Muscle of back (tissue), 11 donors: Measurements from ENCODE around the gene AKAP13. TPM values are rescaled to one million over a fixed set of nuclear protein-coding genes. Genes with fewer than 3 reads are reported as not detected.

Experiments used
- DNase-seq, 3 donors: peaks; one replicate each; pipeline versions ENCODE4 v3.0.0 to v3.0.0-alpha.2; 2013
- polyA plus RNA-seq, 10 donors: library from polyadenylated mRNA; unstranded; fragments of 120-200 nt; gene quantifications; one replicate each; pipeline ENCODE4 v1.2.1, GENCODE V29; 2013; ENCODE audit not compliant: insufficient read length in 10 of 10

The AKAP13 gene
- polyA plus RNA-seq, 10 donors = 58.9 to 89.6 (median 65.7) TPM

DNA sequence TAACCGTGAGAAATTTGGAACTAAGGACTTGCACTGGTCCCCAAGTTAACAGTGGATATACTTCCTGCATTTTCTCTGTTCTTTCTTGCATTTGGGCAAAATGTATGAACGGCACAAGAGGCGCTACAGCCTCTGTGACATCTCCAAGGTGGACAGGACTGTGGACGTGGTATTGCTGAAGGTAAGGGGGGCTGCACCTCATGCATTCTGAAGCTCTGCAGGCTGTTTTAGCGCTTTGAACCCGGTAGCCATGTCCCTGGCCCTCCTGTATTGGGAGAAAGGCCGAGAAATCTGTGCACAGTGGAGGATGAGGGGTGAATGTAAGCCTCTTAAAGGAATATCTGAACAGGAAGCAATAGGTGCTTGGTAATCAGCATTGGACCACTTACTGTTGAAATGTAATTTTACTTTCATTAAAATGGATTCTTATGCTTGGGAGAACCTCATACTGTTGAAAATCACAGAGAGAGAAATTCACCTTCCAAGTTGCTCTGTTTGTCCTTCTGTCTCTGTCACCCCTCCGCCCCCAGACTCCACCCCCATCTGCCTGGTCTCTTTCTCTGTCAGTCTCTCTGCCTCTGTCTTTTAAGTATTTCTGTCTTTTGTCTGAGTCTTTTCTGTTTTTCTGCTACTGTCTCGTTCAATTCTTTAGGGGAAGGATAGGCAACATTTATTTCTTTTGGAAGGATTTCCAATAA lies 239.7 kb downstream of the AKAP13 start:
- peak in 1 of 3 donors; percentile 73 for DNase-seq

DNA sequence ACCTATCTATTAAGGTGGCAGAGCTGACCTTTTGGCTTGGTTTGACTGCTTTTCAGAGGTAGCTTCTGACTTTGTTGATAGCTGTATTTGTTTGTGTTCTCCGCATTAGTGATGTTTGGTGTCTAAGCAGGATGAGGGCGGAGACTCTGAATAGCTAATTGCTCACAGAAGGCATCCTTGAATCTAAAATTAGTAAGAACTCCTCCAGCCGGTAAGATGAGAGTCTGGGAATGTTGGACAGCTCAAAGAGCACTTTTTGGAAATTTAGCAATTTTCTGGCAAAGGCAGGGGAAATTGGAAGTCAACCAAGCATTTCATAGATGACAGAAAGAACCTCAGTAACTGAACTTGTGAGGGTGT lies 240.3 kb downstream of the AKAP13 start:
- DNase-seq = peak in 2 of 3 donors; percentile 79 to 88

DNA sequence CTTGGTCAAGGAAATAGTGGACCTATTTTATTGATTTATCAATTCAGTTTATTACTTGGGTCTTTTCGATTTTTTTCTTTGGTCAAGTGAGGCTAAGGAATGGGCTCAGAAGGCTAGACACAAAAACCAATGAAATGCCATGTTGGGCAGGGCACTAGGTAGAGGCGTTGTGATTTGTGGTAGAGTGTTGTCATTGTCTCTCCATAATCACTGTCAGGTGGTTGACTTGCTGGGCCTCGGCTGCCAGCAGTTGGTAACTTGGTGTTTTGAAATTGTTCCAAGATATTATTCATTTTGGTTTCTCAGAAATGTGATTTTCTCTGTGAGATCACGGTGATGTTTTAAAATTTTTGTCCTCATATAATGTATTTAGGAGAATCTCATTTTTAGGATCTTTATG lies 240.7 kb downstream of the AKAP13 start:
- DNase-seq = no peak

DNA sequence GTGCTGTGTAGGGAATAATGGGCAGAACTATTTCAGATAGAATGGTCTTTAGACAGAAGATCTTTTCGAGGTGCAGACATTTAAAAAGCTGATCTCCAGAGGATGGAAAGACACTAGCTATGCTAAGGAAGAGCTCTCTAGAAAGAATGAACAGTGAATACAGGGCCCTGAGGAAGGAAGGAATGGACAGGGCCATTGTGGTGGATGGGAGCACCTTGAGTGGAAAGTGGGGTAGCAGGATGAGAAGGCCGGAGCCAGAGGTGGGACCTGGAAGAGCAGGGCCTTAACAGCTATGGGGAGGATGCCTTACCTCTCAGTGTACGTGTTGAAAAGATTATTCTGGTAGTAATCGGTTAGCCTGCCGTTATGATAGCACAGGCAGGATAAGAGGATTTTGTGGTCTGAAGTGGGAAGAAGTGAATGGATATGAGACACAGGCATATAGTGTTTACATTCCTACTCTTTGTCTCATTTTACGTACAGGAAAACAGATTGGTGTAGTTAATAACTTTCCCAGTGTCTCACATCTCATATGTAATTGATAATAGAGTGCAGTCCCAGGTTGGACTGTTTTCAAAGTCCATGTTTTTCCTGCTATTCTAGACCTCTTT lies 241.9 kb downstream of the AKAP13 start:
- DNase-seq = peak in 1 of 3 donors; percentile 71

DNA sequence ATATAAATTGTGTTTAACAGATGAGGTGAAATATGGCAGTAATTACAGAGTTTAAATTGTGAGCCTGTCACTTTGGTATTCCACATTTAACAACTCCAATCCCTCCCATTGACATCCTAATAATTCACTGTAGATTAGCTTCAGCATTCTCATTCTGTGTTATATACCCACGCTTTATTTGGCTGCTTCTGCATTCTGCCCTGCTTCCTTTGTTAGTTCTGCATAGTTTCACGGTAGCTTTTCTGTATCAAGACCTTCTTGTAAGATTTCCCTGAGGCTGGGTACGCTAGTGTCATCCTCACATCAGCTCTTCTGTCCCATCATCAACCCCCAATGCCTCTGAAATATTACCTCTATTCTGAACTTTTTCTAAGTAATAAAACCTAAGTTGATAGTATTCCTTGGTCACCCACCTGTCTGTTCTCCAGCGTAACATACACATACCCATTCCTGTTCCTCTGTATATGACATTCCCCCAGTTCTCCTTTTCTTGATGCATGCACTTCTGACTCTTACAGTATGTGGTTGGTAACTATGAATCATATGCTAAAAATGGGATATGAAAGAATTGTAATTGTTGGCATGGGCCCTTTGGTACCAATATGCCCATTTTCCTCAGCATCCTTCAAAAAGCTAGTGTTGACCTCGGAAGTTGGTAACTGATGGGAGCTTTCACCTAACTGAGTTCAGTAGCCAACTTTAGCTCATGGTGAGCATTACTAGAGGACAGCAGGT lies 243.1 kb downstream of the AKAP13 start:
- DNase-seq = peak in 1 of 3 donors; percentile 65

DNA sequence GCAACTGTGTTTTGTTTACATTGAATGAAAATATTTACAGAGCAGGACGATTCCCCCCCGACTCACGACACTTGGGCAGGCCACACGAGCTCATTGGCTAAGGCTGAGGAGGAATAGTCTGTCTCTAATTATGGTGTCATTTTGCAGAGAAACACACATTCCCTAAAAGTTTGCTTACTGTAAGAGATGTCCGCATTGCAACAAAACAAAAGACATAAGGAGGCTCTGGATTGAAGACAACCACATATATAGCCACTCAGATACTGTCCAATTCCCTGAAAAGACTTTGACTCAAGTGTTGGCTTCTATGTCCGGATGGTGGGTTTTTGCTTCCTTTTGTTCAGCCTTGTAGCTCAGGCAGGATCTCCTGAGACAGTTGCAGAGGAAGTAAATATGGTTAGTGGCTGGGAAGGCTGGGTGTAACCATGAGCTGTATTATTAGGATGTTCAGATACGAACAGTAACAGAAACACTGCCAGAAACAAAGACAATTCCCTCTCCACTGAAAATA lies 243.9 kb downstream of the AKAP13 start:
- peak in 2 of 3 donors; percentile 87 to 94 for DNase-seq

DNA sequence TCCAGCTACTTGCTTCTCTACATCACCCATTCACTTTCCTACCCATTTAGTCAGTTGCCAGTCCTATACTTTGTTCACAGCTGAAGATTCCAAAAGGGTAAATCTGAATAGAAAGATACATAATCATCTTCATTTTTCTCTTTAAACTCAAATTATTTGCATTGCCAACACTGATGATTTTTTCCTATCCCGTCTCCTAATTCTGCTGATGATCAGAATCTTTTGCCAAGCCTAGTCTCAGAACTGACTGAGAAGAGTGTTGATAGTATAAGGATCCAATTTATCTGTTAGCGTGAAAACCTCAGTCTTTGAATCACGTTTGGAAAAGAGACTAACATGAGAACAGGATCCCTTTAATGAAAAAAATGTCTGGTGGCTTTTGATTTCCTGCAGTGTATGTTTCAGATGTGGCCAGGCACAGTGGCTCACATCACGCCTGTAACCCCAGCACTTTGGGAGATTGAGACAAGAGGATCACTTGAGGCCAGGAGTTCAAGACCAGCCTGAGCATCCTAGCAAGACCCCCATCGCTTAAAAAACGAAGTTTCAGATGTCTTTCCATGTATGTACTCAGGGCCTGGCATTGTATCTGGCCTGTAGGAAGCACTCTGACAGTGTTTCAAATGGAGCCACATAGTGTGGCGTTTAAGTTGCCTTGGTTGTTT lies 244.9 kb downstream of the AKAP13 start:
- DNase-seq = no peak

DNA sequence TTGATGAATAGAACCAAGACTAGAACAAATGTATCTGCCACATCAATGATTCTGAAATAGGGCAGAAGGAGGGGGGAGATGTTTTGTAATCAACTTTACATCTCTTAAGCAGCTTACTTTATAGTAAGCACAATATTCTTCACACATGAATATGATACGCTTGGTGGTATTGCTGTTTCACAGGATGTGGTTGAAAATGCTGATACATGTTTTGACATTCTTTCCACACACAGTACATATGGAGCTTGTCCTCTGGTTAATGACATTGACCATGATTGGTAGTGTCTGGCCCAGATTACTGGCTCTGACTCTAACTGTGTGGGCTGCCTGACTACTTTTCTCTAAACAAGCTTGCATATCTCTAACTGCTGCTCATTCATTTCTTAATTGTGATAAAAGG lies 245.5 kb downstream of the AKAP13 start:
- no peak for DNase-seq

DNA sequence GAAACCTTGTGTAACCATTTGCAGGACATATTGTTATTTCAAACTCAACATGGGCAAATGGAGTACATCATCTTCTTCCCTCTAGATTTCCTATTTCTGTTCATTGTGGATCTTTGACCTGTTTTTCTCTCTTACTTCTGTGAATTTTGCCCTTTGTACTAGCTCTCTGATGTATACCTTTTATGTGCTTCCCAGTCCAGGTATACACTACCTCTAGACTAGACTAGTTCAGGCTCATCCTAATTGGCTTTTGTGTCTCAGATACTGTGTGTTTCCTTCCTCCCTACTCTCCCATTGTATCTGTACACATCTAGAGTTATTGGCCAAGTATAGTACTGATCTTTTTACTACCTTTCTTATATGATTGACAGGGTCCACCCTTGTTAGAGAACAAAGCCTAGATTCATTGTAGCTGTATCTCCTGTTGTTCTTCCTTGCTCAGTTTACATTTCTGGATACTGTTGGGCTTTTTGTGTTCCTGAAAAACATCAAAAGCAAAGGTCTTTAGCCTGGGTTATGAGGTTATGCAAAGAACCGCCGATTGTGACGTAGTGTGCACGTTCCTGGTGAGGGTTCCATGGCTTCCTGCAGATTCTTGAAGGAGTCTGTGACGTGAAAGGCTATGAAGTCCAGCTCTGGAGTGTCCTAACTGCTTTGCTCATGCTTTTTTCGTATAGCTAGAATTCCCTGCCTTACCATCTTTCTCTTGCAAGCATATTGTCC lies 247.0 kb downstream of the AKAP13 start:
- DNase-seq = no peak

DNA sequence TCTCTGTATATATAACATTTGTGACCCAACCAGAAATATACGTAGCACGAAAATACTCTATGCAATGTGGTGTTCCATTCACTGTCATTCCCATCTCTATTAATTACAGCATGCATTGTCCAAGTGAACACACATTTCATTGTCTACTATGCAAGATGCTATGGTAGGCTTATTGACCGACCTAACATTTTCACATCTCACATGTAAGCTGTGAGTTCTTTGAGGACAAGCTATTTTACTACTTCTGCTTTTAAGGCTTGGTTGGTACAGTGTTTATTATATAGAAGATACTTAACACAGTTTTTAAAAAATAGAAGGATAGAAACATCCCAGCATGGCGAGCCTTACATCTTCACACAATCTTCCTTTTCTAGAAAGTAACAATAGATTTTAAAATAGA lies 249.9 kb downstream of the AKAP13 start:
- no peak for DNase-seq

DNA sequence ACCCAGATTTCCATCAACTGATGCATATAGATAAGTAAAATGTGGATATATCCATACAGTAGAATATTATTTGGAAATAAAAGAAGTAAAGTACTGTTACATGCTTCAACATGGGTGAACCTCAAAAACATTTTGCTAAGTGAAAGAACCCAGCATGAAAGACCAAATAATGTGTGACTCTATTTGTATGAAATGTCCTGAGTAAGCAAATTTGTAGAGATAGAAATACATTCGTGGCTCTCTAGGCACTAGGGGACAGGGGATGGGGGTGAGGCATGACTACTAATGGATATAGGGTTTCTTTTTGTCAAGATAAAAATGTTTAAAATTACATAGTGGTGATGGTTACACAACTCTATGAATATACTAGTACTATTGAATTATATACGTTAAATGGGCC lies 250.6 kb downstream of the AKAP13 start:
- no peak for DNase-seq

DNA sequence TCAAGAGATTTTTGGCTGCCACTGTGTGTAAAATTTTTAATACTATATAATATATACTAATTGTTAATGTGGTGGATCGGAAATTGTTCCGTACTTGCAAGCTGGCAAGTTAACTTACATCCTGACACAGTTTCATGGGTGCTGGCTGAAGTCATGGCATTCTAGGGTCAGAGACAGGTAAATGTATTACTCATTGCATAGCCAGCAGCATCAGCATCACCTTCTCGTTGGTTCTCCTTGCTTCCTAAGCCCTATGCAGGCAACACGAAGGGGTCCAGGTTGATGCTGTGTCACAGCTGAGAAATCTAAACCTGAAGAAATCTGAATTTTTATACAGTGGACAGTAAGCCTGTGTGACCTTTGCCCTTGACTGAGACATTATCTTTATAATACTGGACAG lies 251.6 kb downstream of the AKAP13 start:
- DNase-seq = no peak

DNA sequence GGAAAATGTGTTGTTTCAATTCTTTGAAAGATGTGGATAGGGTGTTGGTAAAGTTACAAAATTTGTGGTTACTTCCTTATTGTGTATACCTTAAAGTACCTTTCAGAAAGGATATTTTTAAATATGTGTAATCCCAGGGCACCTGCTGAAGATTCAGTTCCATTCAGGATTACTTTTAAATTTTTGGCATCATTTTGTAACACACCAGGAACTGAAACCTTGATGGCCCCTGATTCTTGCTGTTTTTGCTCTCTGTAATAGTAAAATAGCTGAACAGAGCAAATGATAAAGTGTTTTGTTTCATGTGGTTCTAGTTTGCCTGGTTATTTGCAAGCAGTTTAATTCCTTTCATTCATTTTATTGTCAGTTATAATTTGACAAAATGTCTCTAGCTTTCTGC lies 253.5 kb downstream of the AKAP13 start:
- DNase-seq = no peak

DNA sequence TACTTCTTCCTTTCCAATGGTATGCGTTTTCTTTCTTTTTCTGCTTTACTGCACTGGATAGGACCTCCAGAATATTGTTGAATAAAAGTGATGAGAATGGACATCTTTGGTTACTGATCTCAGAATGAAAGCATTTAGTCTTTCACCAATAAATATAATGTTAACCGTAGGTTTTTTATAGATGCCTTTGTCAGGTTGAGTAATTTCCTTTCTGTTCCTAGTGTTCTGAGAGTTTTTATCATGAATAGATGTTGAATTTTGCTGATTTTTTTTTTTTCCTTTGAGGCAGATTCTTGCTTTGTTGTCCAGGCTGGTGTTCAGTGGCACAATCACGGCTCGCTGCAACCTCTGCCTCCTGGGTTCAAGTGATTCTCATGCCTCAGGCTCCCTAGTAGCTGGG lies 255.9 kb downstream of the AKAP13 start:
- DNase-seq = no peak

DNA sequence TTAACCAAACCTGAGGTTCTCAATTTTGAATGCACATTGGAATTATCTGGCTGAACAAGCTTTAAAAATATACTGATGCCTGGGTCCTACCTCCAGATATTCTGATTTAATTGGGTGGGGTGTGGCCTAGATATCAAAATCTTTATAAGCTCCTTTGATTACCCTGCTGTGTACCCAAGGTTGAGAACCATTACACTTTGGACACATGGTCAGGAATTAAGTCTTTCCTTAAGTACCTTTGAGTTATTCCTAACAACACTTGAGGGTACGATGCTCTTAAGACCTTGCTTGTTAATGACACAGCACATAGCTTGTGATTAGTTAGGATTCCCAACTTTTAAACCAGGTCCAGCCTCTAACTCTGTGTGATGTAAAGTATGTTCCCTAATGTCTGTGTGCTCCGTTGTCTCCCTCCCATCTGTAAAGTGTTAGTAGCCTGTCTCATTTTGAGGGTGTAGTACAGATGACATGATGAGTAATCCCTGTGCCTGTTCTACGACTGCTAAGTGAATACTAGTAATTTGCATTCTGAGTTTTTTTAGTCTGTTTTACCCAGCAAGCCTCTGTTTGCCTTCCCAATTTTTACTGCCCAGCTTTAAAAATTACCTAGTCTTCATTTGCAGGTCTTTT lies 259.5 kb downstream of the AKAP13 start:
- peak in 1 of 3 donors; percentile 49 for DNase-seq

DNA sequence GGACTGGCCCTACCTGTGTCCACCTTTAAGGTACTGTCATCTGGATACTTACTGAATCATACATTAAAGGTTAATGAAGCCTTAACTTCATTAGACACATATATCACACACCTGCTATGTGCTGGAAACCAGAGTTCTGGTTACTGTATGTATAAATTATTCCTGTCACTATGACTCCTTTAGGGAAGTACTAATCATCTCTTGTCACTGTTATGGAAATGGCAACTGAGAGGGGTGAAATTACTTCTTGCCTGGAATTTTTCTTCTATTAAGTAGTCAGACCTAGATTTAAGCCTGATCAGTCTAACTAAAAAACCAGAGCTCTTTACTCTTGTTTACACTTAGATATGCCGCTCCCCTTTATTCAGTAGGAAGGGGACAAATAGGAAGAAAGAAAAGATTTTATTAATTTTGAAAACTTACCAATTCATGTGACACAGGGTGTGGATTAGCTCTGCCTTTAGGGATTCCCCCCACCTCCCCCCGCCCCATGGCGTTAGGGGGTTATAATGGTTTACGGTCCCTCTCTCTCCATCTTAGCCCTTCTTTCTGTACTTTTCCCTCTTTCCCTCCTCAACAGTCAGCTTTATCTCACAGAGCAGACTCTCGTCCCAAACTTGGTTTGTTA lies 261.8 kb downstream of the AKAP13 start:
- no peak for DNase-seq

DNA sequence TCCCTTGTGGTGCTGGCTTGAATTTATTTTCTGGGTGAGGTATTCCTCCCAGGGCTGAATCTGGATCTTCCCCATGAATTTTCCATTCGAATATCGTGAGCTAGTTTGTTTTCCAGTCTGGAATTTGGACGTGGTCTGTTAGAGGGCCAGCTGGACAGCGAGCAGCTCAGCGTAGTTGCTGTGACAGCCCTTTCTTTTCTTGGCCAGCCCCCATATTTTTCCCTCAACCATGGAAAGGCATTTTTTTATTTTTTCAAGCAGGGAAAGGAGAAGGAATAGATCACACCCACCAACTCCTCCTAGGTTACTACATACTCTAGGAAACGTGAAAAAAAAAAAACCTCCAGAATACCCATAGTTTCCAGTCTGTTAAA lies 262.3 kb downstream of the AKAP13 start:
- peak; percentile 90 to 97 (median 96) for DNase-seq

DNA sequence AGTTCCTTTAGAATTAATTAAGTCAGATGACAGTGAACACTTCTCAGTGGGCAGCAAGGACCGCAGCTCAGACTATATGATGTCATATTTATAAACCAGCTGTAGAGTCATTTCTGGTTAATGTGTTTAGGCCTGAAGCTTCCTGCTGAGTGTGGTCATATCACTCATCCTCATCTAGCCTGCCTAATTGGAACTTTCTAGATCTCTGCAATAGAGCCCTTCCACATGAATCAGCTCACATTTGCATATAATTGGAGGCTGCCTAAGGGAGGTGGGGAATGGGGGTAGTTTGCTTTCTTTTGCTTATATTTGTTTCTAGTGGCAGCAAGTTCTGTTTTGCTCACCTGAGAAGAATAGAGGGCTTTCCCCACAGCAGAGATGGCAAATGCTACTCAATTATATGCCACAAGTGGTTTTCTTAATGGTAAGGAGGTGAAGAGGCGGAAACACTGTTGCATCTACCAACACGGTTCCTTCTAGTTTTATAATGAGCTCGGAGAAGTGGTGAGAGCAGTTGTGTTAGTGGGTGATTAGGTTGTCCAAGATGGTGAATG lies 266.2 kb downstream of the AKAP13 start:
- DNase-seq = peak in 1 of 3 donors; percentile 45

DNA sequence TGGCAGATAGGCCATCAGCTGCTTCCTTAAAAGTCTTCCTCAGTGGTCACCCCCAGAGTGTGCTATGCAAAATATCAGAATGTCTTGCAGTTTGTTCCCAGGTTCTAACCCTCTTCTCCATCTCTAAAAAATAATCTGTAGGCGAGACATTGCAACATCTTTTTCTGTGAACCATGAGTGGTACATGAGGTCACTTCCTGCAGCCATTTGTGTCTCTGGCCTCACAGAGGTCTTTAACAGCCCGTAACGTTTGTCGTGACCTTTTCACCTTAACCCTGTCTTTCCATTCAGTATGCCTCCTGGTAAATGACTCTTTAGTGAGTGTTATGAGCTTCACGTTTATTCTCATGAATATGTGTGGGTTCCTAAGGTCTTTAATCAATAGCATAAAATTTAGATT lies 269.0 kb downstream of the AKAP13 start:
- peak in 2 of 3 donors; percentile 37 to 58 for DNase-seq

DNA sequence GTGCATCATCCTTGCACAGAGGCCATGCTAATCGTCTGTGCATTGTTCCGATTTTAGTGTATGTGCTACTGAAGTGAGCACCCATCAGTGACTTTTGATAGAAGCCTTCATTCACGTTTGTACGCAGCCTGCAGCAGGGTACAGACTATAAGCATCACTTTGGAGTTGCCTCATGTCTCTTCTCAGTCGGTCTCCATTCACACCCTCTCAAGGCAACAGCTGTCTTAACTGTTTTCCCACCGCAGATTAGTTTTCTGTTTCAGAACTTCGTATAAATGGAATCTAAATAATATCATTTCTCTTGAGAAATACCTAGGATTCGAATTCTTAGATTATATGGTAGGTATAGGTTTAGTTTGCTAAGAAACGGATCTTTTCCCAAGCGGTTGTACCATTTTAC lies 271.1 kb downstream of the AKAP13 start:
- DNase-seq = no peak
